GM12878 (cell line): ENCODE data around the gene ZNF547. TPM values are rescaled to one million over a fixed set of nuclear protein-coding genes. Genes with fewer than 3 reads are reported as not detected.

ENCODE experiments used
- polyA plus RNA-seq, 11 experiments: library from polyadenylated mRNA; depleted of rRNA in 4 of 11; unstranded in 6 of 11; stranded (reverse) in 5 of 11; fragments of >200 nt; fragmentation: Nextera tagmentation in 4 of 11; fragmentation: Illumina TruSeq in 1 of 11; extraction: Ambion mirVana in 4 of 11; extraction: Trizol in 1 of 11; gene quantifications; 1 replicate in 1 of 11; 2 replicates in 10 of 11; pipeline versions ENCODE4 v1.2.1 to v1.2.3, GENCODE V29; 2011 to 2016; ENCODE audit warnings: inconsistent platforms in 2 of 11, missing spikeins in 2 of 11, low read depth in 1 of 11
- total RNA-seq, 4 experiments: library from RNA; depleted of rRNA in 3 of 4; stranded (reverse); fragments of >200 nt in 3 of 4; fragmentation: Illumina TruSeq in 1 of 4; extraction: Trizol in 1 of 4; gene quantifications; 2 replicates each; pipeline versions ENCODE4 v1.2.1 to v1.2.3, GENCODE V29; 2013 to 2021

The ZNF547 gene
- total and polyA plus RNA-seq, 10 of the 15 experiments (the other 5 are each of a cell fraction or from before 2014, with no cell fraction given) = 2.3 to 6.0 (median 3.3) TPM

Other genes starting within 250 kb of the ZNF547 start
Only the 7 nearest of the 22 such genes appear.
- 34.4 and 37.5 TPM in 2 replicates for gene ZNF460, start 83.1 kb upstream of the ZNF547 start, total RNA-seq (2014; rRNA removed)
- 42.4 and 46.5 TPM in 2 replicates for gene ZNF460, start 83.1 kb upstream of the ZNF547 start, total RNA-seq (2014; rRNA removed; fragmentation: Illumina TruSeq; extraction: Trizol)
- gene ZNF460, start 83.1 kb upstream of the ZNF547 start, total RNA-seq (2021) = 41.7 and 43.0 TPM in 2 replicates
- gene ZNF460, start 83.1 kb upstream of the ZNF547 start, polyA plus RNA-seq (2011; rRNA removed) = 23.8 and 25.2 TPM in 2 replicates
- gene ZNF460, start 83.1 kb upstream of the ZNF547 start, polyA plus RNA-seq (2014; fragmentation: Illumina TruSeq; extraction: Trizol) = 1.5 and 2.8 TPM in 2 replicates
- under 1 TPM; 0.15 to 0.58 TPM for gene ZNF460, start 83.1 kb upstream of the ZNF547 start, polyA plus RNA-seq (2014; fragmentation: Nextera tagmentation; extraction: Ambion mirVana)
- 7.7 and 8.5 TPM in 2 replicates for gene ZNF460, start 83.1 kb upstream of the ZNF547 start, polyA plus RNA-seq (2014; rRNA removed)
- gene ZNF460, start 83.1 kb upstream of the ZNF547 start, polyA plus RNA-seq (2016; fragmentation: Nextera tagmentation; extraction: Ambion mirVana) = 1 to 10 TPM; 8.0 to 8.9 TPM
- 9.0 and 9.5 TPM in 2 replicates for gene ZNF543, start 43.1 kb upstream of the ZNF547 start, total RNA-seq (2014; rRNA removed)
- gene ZNF543, start 43.1 kb upstream of the ZNF547 start, total RNA-seq (2014; rRNA removed; fragmentation: Illumina TruSeq; extraction: Trizol) = 8.5 and 8.6 TPM in 2 replicates
- 7.3 and 8.0 TPM in 2 replicates for gene ZNF543, start 43.1 kb upstream of the ZNF547 start, total RNA-seq (2021)
- gene ZNF543, start 43.1 kb upstream of the ZNF547 start, polyA plus RNA-seq (2011; rRNA removed) = 3.4 and 4.5 TPM in 2 replicates
- 2.4 and 2.7 TPM in 2 replicates for gene ZNF543, start 43.1 kb upstream of the ZNF547 start, polyA plus RNA-seq (2014; fragmentation: Illumina TruSeq; extraction: Trizol)
- gene ZNF543, start 43.1 kb upstream of the ZNF547 start, polyA plus RNA-seq (2014; fragmentation: Nextera tagmentation; extraction: Ambion mirVana) = under 1 TPM; 0.53 to 0.74 TPM
- gene ZNF543, start 43.1 kb upstream of the ZNF547 start, polyA plus RNA-seq (2014; rRNA removed) = 3.2 and 3.5 TPM in 2 replicates
- 1 to 10 TPM; 3.7 to 4.3 TPM for gene ZNF543, start 43.1 kb upstream of the ZNF547 start, polyA plus RNA-seq (2016; fragmentation: Nextera tagmentation; extraction: Ambion mirVana)
- gene ZNF304, start 12.3 kb upstream of the ZNF547 start, total RNA-seq (2014; rRNA removed) = 7.3 and 7.4 TPM in 2 replicates
- 9.4 and 9.7 TPM in 2 replicates for gene ZNF304, start 12.3 kb upstream of the ZNF547 start, total RNA-seq (2014; rRNA removed; fragmentation: Illumina TruSeq; extraction: Trizol)
- 8.6 and 8.8 TPM in 2 replicates for gene ZNF304, start 12.3 kb upstream of the ZNF547 start, total RNA-seq (2021)
- 11.6 and 12.1 TPM in 2 replicates for gene ZNF304, start 12.3 kb upstream of the ZNF547 start, polyA plus RNA-seq (2011; rRNA removed)
- 8.0 and 9.0 TPM in 2 replicates for gene ZNF304, start 12.3 kb upstream of the ZNF547 start, polyA plus RNA-seq (2014; fragmentation: Illumina TruSeq; extraction: Trizol)
- gene ZNF304, start 12.3 kb upstream of the ZNF547 start, polyA plus RNA-seq (2014; fragmentation: Nextera tagmentation; extraction: Ambion mirVana) = 1 to 10 TPM; 1.1 to 1.5 TPM
- gene ZNF304, start 12.3 kb upstream of the ZNF547 start, polyA plus RNA-seq (2014; rRNA removed) = 5.0 and 5.5 TPM in 2 replicates
- gene ZNF304, start 12.3 kb upstream of the ZNF547 start, polyA plus RNA-seq (2016; fragmentation: Nextera tagmentation; extraction: Ambion mirVana) = 1 to 10 TPM; 5.0 to 6.6 TPM
- 15.0 and 18.5 TPM in 2 replicates for gene TRAPPC2B, start within 50 bp of the ZNF547 start, total RNA-seq (2014; rRNA removed)
- 21.9 and 22.2 TPM in 2 replicates for gene TRAPPC2B, start within 50 bp of the ZNF547 start, total RNA-seq (2014; rRNA removed; fragmentation: Illumina TruSeq; extraction: Trizol)
- gene TRAPPC2B, start within 50 bp of the ZNF547 start, total RNA-seq (2021) = 8.7 and 10.6 TPM in 2 replicates
- 24.5 and 29.6 TPM in 2 replicates for gene TRAPPC2B, start within 50 bp of the ZNF547 start, polyA plus RNA-seq (2011; rRNA removed)
- gene TRAPPC2B, start within 50 bp of the ZNF547 start, polyA plus RNA-seq (2014; fragmentation: Illumina TruSeq; extraction: Trizol) = 9.9 and 21.5 TPM in 2 replicates
- 10 to 100 TPM; 71.0 to 86.4 TPM for gene TRAPPC2B, start within 50 bp of the ZNF547 start, polyA plus RNA-seq (2014; fragmentation: Nextera tagmentation; extraction: Ambion mirVana)
- 18.5 and 26.6 TPM in 2 replicates for gene TRAPPC2B, start within 50 bp of the ZNF547 start, polyA plus RNA-seq (2014; rRNA removed)
- 10 to 100 TPM; 37.9 to 40.4 TPM for gene TRAPPC2B, start within 50 bp of the ZNF547 start, polyA plus RNA-seq (2016; fragmentation: Nextera tagmentation; extraction: Ambion mirVana)
- 17.6 and 21.1 TPM in 2 replicates for gene ZNF548, start 26.3 kb downstream of the ZNF547 start, total RNA-seq (2014; rRNA removed)
- gene ZNF548, start 26.3 kb downstream of the ZNF547 start, total RNA-seq (2014; rRNA removed; fragmentation: Illumina TruSeq; extraction: Trizol) = 17.8 and 18.1 TPM in 2 replicates
- gene ZNF548, start 26.3 kb downstream of the ZNF547 start, total RNA-seq (2021) = 18.2 and 18.6 TPM in 2 replicates
- gene ZNF548, start 26.3 kb downstream of the ZNF547 start, polyA plus RNA-seq (2011; rRNA removed) = 44.8 and 59.3 TPM in 2 replicates
- gene ZNF548, start 26.3 kb downstream of the ZNF547 start, polyA plus RNA-seq (2014; fragmentation: Illumina TruSeq; extraction: Trizol) = 16.3 and 21.2 TPM in 2 replicates
- 1 to 10 TPM; 3.9 to 5.6 TPM for gene ZNF548, start 26.3 kb downstream of the ZNF547 start, polyA plus RNA-seq (2014; fragmentation: Nextera tagmentation; extraction: Ambion mirVana)
- 16.8 and 17.8 TPM in 2 replicates for gene ZNF548, start 26.3 kb downstream of the ZNF547 start, polyA plus RNA-seq (2014; rRNA removed)
- 1 to 10 TPM; 8.4 to 9.1 TPM for gene ZNF548, start 26.3 kb downstream of the ZNF547 start, polyA plus RNA-seq (2016; fragmentation: Nextera tagmentation; extraction: Ambion mirVana)
- gene ZNF17, start 47.6 kb downstream of the ZNF547 start, total RNA-seq (2014; rRNA removed) = 8.5 and 9.9 TPM in 2 replicates
- gene ZNF17, start 47.6 kb downstream of the ZNF547 start, total RNA-seq (2014; rRNA removed; fragmentation: Illumina TruSeq; extraction: Trizol) = 10.7 and 11.3 TPM in 2 replicates
- gene ZNF17, start 47.6 kb downstream of the ZNF547 start, total RNA-seq (2021) = 10.8 and 12.2 TPM in 2 replicates
- 10.2 and 13.4 TPM in 2 replicates for gene ZNF17, start 47.6 kb downstream of the ZNF547 start, polyA plus RNA-seq (2011; rRNA removed)
- 8.3 and 11.0 TPM in 2 replicates for gene ZNF17, start 47.6 kb downstream of the ZNF547 start, polyA plus RNA-seq (2014; fragmentation: Illumina TruSeq; extraction: Trizol)
- gene ZNF17, start 47.6 kb downstream of the ZNF547 start, polyA plus RNA-seq (2014; fragmentation: Nextera tagmentation; extraction: Ambion mirVana) = 1 to 10 TPM; 4.4 to 4.9 TPM
- gene ZNF17, start 47.6 kb downstream of the ZNF547 start, polyA plus RNA-seq (2014; rRNA removed) = 5.3 and 7.4 TPM in 2 replicates
- gene ZNF17, start 47.6 kb downstream of the ZNF547 start, polyA plus RNA-seq (2016; fragmentation: Nextera tagmentation; extraction: Ambion mirVana) = 1 to 10 TPM; 6.0 to 6.4 TPM
- 11.8 and 13.3 TPM in 2 replicates for gene ZNF749, start 71.8 kb downstream of the ZNF547 start, total RNA-seq (2014; rRNA removed)
- gene ZNF749, start 71.8 kb downstream of the ZNF547 start, total RNA-seq (2014; rRNA removed; fragmentation: Illumina TruSeq; extraction: Trizol) = 11.1 and 15.0 TPM in 2 replicates
- 14.2 and 16.1 TPM in 2 replicates for gene ZNF749, start 71.8 kb downstream of the ZNF547 start, total RNA-seq (2021)
- gene ZNF749, start 71.8 kb downstream of the ZNF547 start, polyA plus RNA-seq (2011; rRNA removed) = 18.3 and 19.9 TPM in 2 replicates
- gene ZNF749, start 71.8 kb downstream of the ZNF547 start, polyA plus RNA-seq (2014; fragmentation: Illumina TruSeq; extraction: Trizol) = 10.6 and 16.2 TPM in 2 replicates
- gene ZNF749, start 71.8 kb downstream of the ZNF547 start, polyA plus RNA-seq (2014; fragmentation: Nextera tagmentation; extraction: Ambion mirVana) = 1 to 10 TPM; 3.1 to 6.0 TPM
- 17.0 and 20.1 TPM in 2 replicates for gene ZNF749, start 71.8 kb downstream of the ZNF547 start, polyA plus RNA-seq (2014; rRNA removed)
- gene ZNF749, start 71.8 kb downstream of the ZNF547 start, polyA plus RNA-seq (2016; fragmentation: Nextera tagmentation; extraction: Ambion mirVana) = 10 to 100 TPM; 19.1 to 20.2 TPM